Measurements from ENCODE around the gene PODN.

DNA sequence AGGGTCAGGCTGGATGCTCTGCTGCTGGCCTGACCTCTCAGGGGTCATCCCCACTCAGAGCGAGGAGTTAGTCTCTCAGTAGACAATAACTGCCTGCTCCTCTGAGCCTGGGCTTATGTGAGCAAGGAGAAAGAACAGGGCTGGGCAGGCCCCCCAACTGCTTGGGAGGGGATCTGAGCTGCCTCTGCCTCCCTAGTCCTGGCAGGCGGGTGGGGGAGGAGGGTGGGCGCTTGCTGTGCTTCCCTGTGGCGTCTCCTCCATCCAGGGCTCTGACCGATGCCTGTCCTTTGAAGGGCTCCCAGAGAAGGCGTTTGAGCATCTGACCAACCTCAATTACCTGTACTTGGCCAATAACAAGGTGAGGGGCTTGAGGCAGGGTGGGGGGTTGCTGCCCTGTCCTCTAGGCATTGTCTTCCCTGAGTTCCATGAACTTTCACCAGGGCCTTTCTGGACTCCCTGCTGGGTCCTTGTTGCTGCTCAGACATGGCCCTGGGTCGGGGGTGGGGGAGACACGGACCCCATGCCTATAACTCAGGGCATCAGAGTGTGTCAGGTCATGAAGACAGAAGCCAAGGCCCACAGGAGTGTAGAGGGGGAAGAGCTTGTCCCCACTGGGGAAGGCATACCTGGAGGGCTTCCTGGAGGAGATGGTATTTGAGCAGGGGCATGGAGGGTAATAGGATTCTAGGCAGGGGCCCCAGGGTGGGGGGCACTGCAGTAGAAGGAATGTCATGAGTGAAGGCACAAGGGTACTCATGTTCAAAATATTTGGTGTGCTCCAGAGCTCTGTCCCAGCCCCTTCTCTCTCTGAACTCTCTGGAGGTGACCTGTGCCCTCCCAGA is 12.5 kb downstream of the PODN start:
- TF ChIP-seq, protein P1, sequence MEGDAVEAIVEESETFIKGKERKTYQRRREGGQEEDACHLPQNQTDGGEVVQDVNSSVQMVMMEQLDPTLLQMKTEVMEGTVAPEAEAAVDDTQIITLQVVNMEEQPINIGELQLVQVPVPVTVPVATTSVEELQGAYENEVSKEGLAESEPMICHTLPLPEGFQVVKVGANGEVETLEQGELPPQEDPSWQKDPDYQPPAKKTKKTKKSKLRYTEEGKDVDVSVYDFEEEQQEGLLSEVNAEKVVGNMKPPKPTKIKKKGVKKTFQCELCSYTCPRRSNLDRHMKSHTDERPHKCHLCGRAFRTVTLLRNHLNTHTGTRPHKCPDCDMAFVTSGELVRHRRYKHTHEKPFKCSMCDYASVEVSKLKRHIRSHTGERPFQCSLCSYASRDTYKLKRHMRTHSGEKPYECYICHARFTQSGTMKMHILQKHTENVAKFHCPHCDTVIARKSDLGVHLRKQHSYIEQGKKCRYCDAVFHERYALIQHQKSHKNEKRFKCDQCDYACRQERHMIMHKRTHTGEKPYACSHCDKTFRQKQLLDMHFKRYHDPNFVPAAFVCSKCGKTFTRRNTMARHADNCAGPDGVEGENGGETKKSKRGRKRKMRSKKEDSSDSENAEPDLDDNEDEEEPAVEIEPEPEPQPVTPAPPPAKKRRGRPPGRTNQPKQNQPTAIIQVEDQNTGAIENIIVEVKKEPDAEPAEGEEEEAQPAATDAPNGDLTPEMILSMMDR (IDR thresholded peaks at IDR 0.05), result no peak
- no peak for TF ChIP-seq POLR2A (IDR thresholded peaks at IDR 0.05)
